Cardiac muscle cell (in vitro differentiated cells and primary cell): ENCODE data around the gene ALDOC. TPM values are rescaled to one million over a fixed set of nuclear protein-coding genes. Genes with fewer than 3 reads are reported as not detected.

ENCODE experiments used
- DNase-seq, 2 donors: peaks; one replicate each; pipeline versions ENCODE4 v3.0.0 to v3.0.0-alpha.2; 2010 to 2017; ENCODE audit warnings: low read depth in 1 of 2, low spot score in 1 of 2
- H3K27ac ChIP-seq: fragments of 200-600 bp; sonication (generic); 2 replicates; pipeline ENCODE4 v1.5.1; 2016
- H3K27me3 ChIP-seq: fragments of 200-600 bp; sonication (generic); 2 replicates; pipeline ENCODE4 v1.6.0; 2016; ENCODE audit warnings: control low read depth
- H3K36me3 ChIP-seq: fragments of 200-600 bp; sonication (generic); 2 replicates; pipeline ENCODE4 v1.5.1; 2016; ENCODE audit warnings: control low read depth
- H3K4me1 ChIP-seq: fragments of 200-600 bp; sonication (generic); 2 replicates; pipeline ENCODE4 v1.8.1; 2017; ENCODE audit warnings: low read depth, mild to moderate bottlenecking, mixed run types
- H3K4me3 ChIP-seq: fragments of 200-600 bp; sonication (generic); 2 replicates; pipeline ENCODE4 v1.5.1; 2016; ENCODE audit warnings: mild to moderate bottlenecking
- H3K9me3 ChIP-seq: fragments of 200-600 bp; sonication (generic); 2 replicates; pipeline ENCODE4 v1.5.1; 2017; ENCODE audit warnings: low read depth, mild to moderate bottlenecking, control low read depth
- polyA plus RNA-seq: library from polyadenylated mRNA; unstranded; fragments of >200 nt; fragmentation: Nextera tagmentation; extraction: Ambion mirVana; gene quantifications from 2 replicates; pipeline ENCODE4 v1.2.1, GENCODE V29; 2016
- total RNA-seq: library from RNA; depleted of rRNA; stranded (reverse); fragments of >200 nt; gene quantifications from 2 replicates; pipeline ENCODE4 v1.2.3, GENCODE V29; 2016
- TF ChIP-seq, protein P1 (sequence below): IDR thresholded peaks from 2 replicates; pipeline ENCODE4 v1.5.1; 2012; ENCODE audit warnings: low read depth, mild to moderate bottlenecking, low read length

ALDOC gene
- total and polyA plus RNA-seq, 2 experiments from 2014 or later = 177 to 183 TPM

DNA sequence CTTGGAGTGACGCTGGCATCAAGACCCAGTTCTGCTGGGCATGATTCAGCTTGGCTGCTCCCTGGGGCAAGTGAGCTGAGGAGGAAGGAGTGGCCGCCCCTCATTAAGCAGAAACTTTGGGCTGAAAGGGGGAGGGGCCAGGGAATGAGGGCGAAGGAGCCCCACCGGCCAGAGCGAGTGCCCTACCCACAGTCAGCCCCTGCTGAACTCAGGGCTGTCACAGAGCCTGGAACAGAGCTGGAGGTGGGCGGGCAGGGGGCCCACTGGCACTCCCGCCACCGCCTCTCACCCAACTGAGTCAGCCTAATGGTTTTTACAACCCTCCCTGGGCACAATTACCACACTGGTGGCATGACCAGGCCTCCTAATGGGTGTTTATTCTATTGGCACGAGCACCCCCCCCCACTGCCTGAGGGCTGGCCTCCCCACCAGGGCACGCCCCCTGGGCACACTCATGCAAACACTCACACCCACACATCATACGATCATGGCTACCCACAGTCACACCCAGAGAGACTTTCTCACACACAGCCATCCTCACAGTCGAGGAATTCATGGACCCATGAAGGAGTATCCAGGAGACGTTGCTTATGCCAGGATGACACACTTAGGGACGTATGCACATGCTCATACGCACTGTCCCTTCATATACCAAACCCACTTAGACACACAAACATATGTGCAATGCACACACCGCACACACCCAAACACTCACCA is 43.4 kb downstream of the ALDOC start:
- TF ChIP-seq, protein P1, sequence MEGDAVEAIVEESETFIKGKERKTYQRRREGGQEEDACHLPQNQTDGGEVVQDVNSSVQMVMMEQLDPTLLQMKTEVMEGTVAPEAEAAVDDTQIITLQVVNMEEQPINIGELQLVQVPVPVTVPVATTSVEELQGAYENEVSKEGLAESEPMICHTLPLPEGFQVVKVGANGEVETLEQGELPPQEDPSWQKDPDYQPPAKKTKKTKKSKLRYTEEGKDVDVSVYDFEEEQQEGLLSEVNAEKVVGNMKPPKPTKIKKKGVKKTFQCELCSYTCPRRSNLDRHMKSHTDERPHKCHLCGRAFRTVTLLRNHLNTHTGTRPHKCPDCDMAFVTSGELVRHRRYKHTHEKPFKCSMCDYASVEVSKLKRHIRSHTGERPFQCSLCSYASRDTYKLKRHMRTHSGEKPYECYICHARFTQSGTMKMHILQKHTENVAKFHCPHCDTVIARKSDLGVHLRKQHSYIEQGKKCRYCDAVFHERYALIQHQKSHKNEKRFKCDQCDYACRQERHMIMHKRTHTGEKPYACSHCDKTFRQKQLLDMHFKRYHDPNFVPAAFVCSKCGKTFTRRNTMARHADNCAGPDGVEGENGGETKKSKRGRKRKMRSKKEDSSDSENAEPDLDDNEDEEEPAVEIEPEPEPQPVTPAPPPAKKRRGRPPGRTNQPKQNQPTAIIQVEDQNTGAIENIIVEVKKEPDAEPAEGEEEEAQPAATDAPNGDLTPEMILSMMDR = no peak

DNA sequence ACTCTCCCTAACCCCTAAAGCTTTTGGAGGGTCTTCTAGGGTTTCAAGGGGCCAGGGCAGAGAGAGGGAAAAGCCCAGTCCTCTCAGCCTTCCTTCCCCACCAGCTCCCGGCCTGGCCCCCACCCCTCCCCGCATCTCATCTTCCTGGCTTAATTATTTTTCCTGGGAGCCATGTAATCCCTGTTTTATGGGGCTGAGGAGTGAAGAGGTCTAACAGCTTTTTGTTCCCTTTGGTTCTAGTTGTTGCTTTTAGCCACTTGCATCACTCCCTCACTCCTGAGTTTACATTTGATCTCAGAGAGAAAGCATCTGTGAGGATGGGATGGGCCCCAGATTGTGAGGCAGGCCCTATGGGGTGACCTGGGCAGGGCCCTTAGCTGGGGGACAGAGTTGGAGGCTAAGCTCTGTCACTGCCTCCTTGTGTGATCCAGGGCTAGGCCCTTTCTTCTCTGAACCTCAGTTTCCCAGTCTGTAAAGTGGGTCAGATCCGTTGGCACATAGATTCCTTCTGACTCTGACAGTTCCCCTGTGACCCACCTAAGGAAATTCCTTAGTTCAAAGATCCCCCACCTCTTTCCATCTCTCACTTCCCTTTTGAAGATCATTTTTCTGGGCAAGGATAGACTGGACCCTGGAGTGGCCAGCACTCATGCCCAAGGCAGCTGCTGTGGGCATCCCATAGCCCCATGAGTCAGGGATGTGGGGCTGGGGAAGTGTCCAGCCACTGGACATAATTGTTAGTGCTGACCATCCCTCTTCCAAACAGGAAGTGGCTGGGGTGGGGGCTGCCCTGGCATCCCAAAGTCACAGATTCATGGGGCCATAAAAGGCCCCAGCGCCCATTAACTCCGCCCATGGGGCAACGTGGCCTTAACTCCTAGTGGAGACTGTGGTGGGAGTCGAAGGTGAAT is 44.4 kb downstream of the ALDOC start:
- Histone ChIP-seq H3K4me3 (no peak overlapping the region), H3K27ac (no peak overlapping the region), H3K36me3 (no peaks in the 10 kb centered on the region), H3K9me3 (no peaks in the 10 kb centered on the region), H3K27me3 (no peaks in the 10 kb centered on the region), H3K4me1 (no peaks in the 10 kb centered on the region)
- no peak for DNase-seq
- TF ChIP-seq, protein P1 = no peak

More for the DNA sequence above, 43.4 kb downstream of the ALDOC start:
- no peak for DNase-seq
- Histone ChIP-seq H3K4me1 (no peaks in the 10 kb centered on the region), H3K4me3 (no peak overlapping the region), H3K27ac (no peak overlapping the region), H3K27me3 (no peaks in the 10 kb centered on the region), H3K36me3 (no peaks in the 10 kb centered on the region), H3K9me3 (no peaks in the 10 kb centered on the region)

DNA sequence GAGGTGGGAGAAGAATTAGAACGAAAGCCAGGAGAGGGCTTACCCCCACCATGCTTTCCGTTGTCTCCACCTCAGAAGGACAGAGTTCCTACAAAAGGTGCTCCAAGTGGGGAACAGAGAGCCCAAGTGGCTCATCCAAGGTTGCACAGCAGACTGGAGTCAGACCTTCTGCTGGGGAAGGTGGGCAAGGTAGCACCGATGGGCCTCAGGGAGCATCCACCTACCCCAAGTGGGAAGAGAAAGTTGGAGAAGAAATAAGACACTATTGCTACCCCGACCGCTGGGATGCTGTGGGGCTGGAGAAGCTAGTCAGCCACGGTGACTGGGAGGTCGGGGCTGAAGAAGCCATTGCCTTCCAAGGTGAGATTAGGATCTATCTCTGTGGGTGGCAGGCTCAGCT is 45.8 kb downstream of the ALDOC start:
- Histone ChIP-seq H3K27ac (no peak overlapping the region), H3K27me3 (no peaks in the 10 kb centered on the region), H3K4me1 (peaks cover 4% of the 10 kb centered on the region), H3K36me3 (no peaks in the 10 kb centered on the region), H3K9me3 (no peaks in the 10 kb centered on the region), H3K4me3 (no peak overlapping the region)
- DNase-seq = no peak
- TF ChIP-seq, protein P1 = no peak

DNA sequence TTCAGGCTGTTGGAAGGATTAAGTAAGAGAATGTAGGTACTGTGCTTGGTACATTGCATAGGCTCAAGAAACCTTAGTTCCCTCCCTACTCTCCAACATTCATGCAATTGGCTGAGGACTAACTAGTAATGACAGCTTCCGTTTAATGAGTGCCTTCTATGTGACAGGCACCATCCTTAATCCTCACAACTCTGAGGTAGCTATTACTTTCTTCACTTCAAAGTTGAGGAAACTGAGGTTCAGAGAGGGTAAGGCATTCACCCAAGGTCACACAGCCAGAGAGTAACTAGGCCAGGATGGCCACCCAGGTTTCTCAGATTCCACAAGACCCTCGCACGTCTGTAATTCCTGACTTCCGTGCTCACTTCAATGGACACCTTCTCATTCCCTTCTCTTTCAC is 46.4 kb downstream of the ALDOC start:
- Histone ChIP-seq H3K27ac (no peak overlapping the region), H3K9me3 (no peaks in the 10 kb centered on the region), H3K4me1 (peaks cover 11% of the 10 kb centered on the region), H3K36me3 (no peaks in the 10 kb centered on the region), H3K4me3 (no peak overlapping the region), H3K27me3 (no peaks in the 10 kb centered on the region)
- TF ChIP-seq, protein P1 = no peak
- DNase-seq = no peak

DNA sequence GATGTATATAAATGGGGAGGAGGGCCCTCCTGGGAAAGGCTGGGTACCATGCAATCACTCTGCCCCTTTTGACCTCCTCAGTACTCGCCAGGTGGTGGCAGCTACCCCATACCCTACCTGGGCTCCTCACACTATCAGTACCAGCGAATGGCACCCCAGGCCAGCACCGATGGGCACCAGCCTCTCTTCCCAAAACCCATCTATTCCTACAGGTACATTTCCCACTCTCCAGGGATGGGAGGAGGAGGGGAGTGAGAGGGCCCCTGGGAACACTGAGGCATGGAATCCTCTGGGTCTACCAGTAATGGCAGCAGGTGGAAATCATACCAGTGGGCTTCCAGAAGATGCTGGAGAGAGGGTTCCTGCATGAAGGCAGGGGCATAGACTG is 47.7 kb downstream of the ALDOC start:
- TF ChIP-seq, protein P1 = no peak
- Histone ChIP-seq H3K27me3 (no peaks in the 10 kb centered on the region), H3K36me3 (no peaks in the 10 kb centered on the region), H3K4me1 (peaks cover 17% of the 10 kb centered on the region), H3K9me3 (no peaks in the 10 kb centered on the region), H3K4me3 (no peak overlapping the region), H3K27ac (no peak overlapping the region)
- no peak for DNase-seq
